Measurements from ENCODE around the gene DNAH2. TPM values are rescaled to one million over a fixed set of nuclear protein-coding genes. Genes with fewer than 3 reads are reported as not detected.

Gene DNAH2
- total RNA-seq, 1 experiment from 2014 or later, result 2.0 TPM

DNA sequence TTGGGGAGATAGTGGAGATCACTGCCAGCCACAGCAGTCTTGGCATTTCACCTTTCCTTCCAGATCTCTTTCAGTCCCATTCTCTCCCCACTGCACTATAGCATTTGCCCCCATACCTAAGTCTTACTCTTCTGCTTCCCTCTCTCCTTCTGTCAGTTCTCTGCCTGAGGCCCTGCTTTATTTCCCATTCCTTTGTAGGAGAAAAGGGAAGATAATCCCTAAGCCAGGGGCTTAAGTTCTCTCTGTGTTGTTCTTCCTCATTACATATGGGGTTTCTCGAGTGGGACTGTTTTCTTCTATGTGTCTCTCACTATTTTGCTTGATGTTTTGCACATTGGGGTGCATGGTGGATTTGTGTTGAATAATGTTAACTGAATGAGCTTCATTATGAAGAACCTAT, 122.9 kb downstream of the DNAH2 start (continued):
- TF ChIP-seq SP1 (IDR thresholded peaks at IDR 0.05; ENCODE audit: low read depth), result no peak
- no peak for TF ChIP-seq CEBPB (IDR thresholded peaks at IDR 0.05; ENCODE audit: low read depth)
- TF ChIP-seq, protein P1, sequence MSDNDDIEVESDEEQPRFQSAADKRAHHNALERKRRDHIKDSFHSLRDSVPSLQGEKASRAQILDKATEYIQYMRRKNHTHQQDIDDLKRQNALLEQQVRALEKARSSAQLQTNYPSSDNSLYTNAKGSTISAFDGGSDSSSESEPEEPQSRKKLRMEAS (IDR thresholded peaks at IDR 0.05), result no peak
- TF ChIP-seq JUND (IDR thresholded peaks at IDR 0.05), result no peak

DNA sequence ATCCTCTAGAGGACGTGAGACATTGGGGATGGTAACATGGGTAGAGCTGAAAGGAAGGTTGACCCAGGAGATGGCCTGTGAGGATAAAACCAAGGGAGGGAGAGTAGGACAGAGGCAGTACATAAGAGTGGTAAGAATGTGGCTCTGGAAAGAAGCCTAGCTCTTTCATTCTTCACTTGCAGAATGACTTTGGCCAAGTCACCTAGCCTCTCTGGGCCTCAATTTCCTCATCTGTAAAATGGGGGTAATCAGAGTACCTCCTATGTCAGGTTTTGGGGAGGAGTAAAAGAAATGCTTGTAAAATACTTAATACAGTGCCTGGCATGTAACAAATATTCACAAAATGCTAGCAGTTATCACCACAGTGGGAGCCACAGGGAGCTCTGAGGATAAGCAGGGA, 123.3 kb downstream of the DNAH2 start:
- Histone ChIP-seq H3K4me1 (ENCODE audit: control insufficient read depth in 1 of 2, insufficient read depth in 2 of 2, low read length in 2 of 2) (peaks cover 41 to 69% of the 10 kb centered on the region in 2 experiments), H4K20me1 (ENCODE audit: insufficient read depth) (no peaks in the 10 kb centered on the region), H3K9me2 (ENCODE audit: insufficient read depth) (no peaks in the 10 kb centered on the region), H2AFZ (ENCODE audit: low read depth, low read length, poor library complexity, severe bottlenecking) (no peak overlapping the region), H3K27me3 (ENCODE audit: insufficient read depth, low read length) (no peaks in the 10 kb centered on the region), H3K27ac (ENCODE audit: low read depth, low read length) (peak overlapping the region; percentile 97), H3K79me2 (ENCODE audit: insufficient read depth, low read length) (peaks cover 59% of the 10 kb centered on the region), H3K36me3 (ENCODE audit: control insufficient read depth in 1 of 2, insufficient read depth in 2 of 2, low read length in 2 of 2) (peaks cover 0 to 3% of the 10 kb centered on the region in 2 experiments; a peak in 2 of 4 replicates), H3K4me3 (replicated peaks in 1 of 2; ENCODE audit: low read depth in 1 of 2, low read length in 2 of 2) (peak overlapping the region; percentile 92 to 94), H3K9me3 (ENCODE audit: control insufficient read depth in 1 of 2, insufficient read depth in 1 of 2, low read depth in 1 of 2, low read length in 2 of 2) (no peaks in the 10 kb centered on the region), H3K9ac (ENCODE audit: low read length) (peak overlapping the region; percentile 99), H3K4me2 (ENCODE audit: low read length) (peak overlapping the region; percentile 99)
- ATAC-seq, result no peak
- CTCF ChIA-PET, result interaction anchor here (1.0 kb wide), 2 partner anchors 16 to 148 kb away, joined by 3 read pairs; partner anchors contain the start of gene NAA38
- RAD21 ChIA-PET (ENCODE audit: low non-redundant PET in 1 of 2, low total read pairs in 2 of 2, uncharacterized antibody in 2 of 2, unreplicated experiment in 2 of 2), result no interaction called here
- POLR2A ChIA-PET, result interaction anchor here (1.8 kb wide), 1 partner anchor 16 kb away, joined by 15 read pairs; the partner anchor contains the start of gene NAA38
- TF ChIP-seq EZH2 (IDR thresholded peaks at IDR 0.05), result no peak
- TSS peak; percentile 51 for BruUV-seq (replicated peaks)
- intact Hi-C loops (cut with micrococcal nuclease), result loop anchor here (5.0 kb wide), 1 partner anchor 99 kb away; no protein-coding TSS in a partner anchor
- DNase-seq (ENCODE audit: low read depth, low spot score), result no peak

- Histone ChIP-seq H2AFZ (ENCODE audit: low read depth, low read length, poor library complexity, severe bottlenecking) (no peak overlapping the region), H3K36me3 (ENCODE audit: control insufficient read depth in 1 of 2, insufficient read depth in 2 of 2, low read length in 2 of 2) (peaks cover 0 to 4% of the 10 kb centered on the region in 2 experiments; a peak in 2 of 4 replicates), H3K9me3 (ENCODE audit: control insufficient read depth in 1 of 2, insufficient read depth in 1 of 2, low read depth in 1 of 2, low read length in 2 of 2) (no peaks in the 10 kb centered on the region), H3K27ac (ENCODE audit: low read depth, low read length) (peak overlapping the region; percentile 97), H3K4me2 (ENCODE audit: low read length) (peak overlapping the region; percentile 99), H3K27me3 (ENCODE audit: insufficient read depth, low read length) (no peaks in the 10 kb centered on the region), H3K4me3 (replicated peaks in 1 of 2; ENCODE audit: low read depth in 1 of 2, low read length in 2 of 2) (peak overlapping the region; percentile 92 to 94), H3K4me1 (ENCODE audit: control insufficient read depth in 1 of 2, insufficient read depth in 2 of 2, low read length in 2 of 2) (peaks cover 41 to 63% of the 10 kb centered on the region in 2 experiments), H3K9ac (ENCODE audit: low read length) (peak overlapping the region; percentile 99), H3K79me2 (ENCODE audit: insufficient read depth, low read length) (peaks cover 61% of the 10 kb centered on the region), H4K20me1 (ENCODE audit: insufficient read depth) (no peaks in the 10 kb centered on the region), H3K9me2 (ENCODE audit: insufficient read depth) (no peaks in the 10 kb centered on the region)
- RAD21 ChIA-PET (ENCODE audit: low non-redundant PET in 1 of 2, low total read pairs in 2 of 2, uncharacterized antibody in 2 of 2, unreplicated experiment in 2 of 2), result interaction anchor here in 1 of 2 experiments (1.9 kb wide), 1 partner anchor 16 kb away, joined by 4 read pairs; no protein-coding TSS in a partner anchor
- POLR2A ChIA-PET, result interaction anchor here (0.6 to 2.5 kb wide), 4 partner anchors 10 to 217 kb away, joined by 3 to 15 read pairs (median 6); partner anchors contain the start of gene NAA38
- peak; percentile 18 for ATAC-seq
- TF ChIP-seq, protein P2, sequence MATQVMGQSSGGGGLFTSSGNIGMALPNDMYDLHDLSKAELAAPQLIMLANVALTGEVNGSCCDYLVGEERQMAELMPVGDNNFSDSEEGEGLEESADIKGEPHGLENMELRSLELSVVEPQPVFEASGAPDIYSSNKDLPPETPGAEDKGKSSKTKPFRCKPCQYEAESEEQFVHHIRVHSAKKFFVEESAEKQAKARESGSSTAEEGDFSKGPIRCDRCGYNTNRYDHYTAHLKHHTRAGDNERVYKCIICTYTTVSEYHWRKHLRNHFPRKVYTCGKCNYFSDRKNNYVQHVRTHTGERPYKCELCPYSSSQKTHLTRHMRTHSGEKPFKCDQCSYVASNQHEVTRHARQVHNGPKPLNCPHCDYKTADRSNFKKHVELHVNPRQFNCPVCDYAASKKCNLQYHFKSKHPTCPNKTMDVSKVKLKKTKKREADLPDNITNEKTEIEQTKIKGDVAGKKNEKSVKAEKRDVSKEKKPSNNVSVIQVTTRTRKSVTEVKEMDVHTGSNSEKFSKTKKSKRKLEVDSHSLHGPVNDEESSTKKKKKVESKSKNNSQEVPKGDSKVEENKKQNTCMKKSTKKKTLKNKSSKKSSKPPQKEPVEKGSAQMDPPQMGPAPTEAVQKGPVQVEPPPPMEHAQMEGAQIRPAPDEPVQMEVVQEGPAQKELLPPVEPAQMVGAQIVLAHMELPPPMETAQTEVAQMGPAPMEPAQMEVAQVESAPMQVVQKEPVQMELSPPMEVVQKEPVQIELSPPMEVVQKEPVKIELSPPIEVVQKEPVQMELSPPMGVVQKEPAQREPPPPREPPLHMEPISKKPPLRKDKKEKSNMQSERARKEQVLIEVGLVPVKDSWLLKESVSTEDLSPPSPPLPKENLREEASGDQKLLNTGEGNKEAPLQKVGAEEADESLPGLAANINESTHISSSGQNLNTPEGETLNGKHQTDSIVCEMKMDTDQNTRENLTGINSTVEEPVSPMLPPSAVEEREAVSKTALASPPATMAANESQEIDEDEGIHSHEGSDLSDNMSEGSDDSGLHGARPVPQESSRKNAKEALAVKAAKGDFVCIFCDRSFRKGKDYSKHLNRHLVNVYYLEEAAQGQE (IDR thresholded peaks at IDR 0.05; ENCODE audit: low read depth), result no peak
- TF ChIP-seq CEBPB (IDR thresholded peaks at IDR 0.05; ENCODE audit: low read depth) (no peak), SRF (IDR thresholded peaks at IDR 0.05; ENCODE audit: low read depth) (no peak), POLR2A (IDR thresholded peaks at IDR 0.05; ENCODE audit: borderline replicate concordance, extremely low read depth, insufficient read depth, insufficient read length) (no peak), CBX3 (IDR thresholded peaks at IDR 0.05; ENCODE audit: low read depth) (no peak), ZFX (IDR thresholded peaks at IDR 0.05) (0 out of 2 replicates have a peak, but pooled peaks have one; percentile 48), POLR2AphosphoS5 (IDR thresholded peaks at IDR 0.05; ENCODE audit: low read depth, low read length) (peak; percentile 60)
- no peak for DNase-seq (ENCODE audit: low read depth, low spot score)
- CTCF ChIA-PET, result interaction anchor here (0.6 to 1.0 kb wide), 2 partner anchors 147 to 438 kb away, joined by 3 to 4 read pairs; partner anchors contain the start of gene TMEM256
- BruUV-seq (replicated peaks), result no TSS peak
- intact Hi-C loops (cut with micrococcal nuclease), result loop anchor here (5.0 kb wide), 1 partner anchor 99 kb away; no protein-coding TSS in a partner anchor
These were observed 123.9 kb downstream of the DNAH2 start for GRCh38 chr17:7841396-7841914.
